H1 (cell line): ENCODE results near the gene CLEC16A. TPM values are rescaled to one million over a fixed set of nuclear protein-coding genes. Genes with fewer than 3 reads are reported as not detected.

Experiments
- CTCF ChIA-PET: fragments of 300-600 bp; sonication (Branson Sonifier 250); formaldehyde crosslinking; loops from one replicate; lab custom pipeline; 2021; ENCODE audit not compliant: partially characterized antibody; lab: Charles Lee
- POLR2A ChIA-PET: fragments of 300-600 bp; sonication (Branson Sonifier 250); formaldehyde crosslinking; loops from one replicate; lab custom pipeline; 2021; ENCODE audit warnings: inconsistent platforms; ENCODE audit not compliant: partially characterized antibody; lab: Charles Lee
- DNase-seq, 2 experiments: peaks; one replicate each; pipeline versions ENCODE4 v3.0.0 to v3.0.0-alpha.2; 2010 to 2022; ENCODE audit warnings: low spot score in 2 of 2, low read depth in 1 of 2, mixed read lengths in 1 of 2
- FAIRE-seq: peaks from 2 replicates; lab custom pipeline; 2011; peaks lifted over from hg19 to GRCh38; lab: Jason Lieb, UNC
- H2AFZ ChIP-seq: 2 replicates; pipeline ENCODE4 v1.8.1; 2012; ENCODE audit warnings: low read length, inconsistent platforms
- H2AK5ac ChIP-seq: 2 replicates; pipeline ENCODE4 v1.6.1; 2013; ENCODE audit warnings: low read depth, low read length
- H2BK120ac ChIP-seq: replicated peaks from 2 replicates; pipeline ENCODE3; 2013; ENCODE audit warnings: low read depth, low read length, inconsistent platforms
- H2BK12ac ChIP-seq: 2 replicates; pipeline ENCODE4 v1.6.1; 2013; ENCODE audit warnings: low read depth, low read length
- H2BK15ac ChIP-seq: 2 replicates; pipeline ENCODE4 v1.6.1; 2013; ENCODE audit warnings: low read length
- H2BK20ac ChIP-seq: 2 replicates; pipeline ENCODE4 v1.6.1; 2013; ENCODE audit warnings: low read length
- H2BK5ac ChIP-seq: 2 replicates; pipeline ENCODE4 v1.6.1; 2013; ENCODE audit warnings: low read depth, low read length
- H3K14ac ChIP-seq: 2 replicates; pipeline ENCODE4 v1.6.1; 2013; ENCODE audit warnings: inconsistent platforms; ENCODE audit not compliant: insufficient read length
- H3K18ac ChIP-seq: 2 replicates; pipeline ENCODE4 v1.6.1; 2013; ENCODE audit warnings: low read length; ENCODE audit errors: extremely low read depth
- H3K23ac ChIP-seq: 2 replicates; pipeline ENCODE4 v1.6.1; 2013; ENCODE audit warnings: inconsistent platforms; ENCODE audit not compliant: insufficient read length
- H3K23me2 ChIP-seq: 2 replicates; pipeline ENCODE4 v1.6.1; 2013; ENCODE audit warnings: low read depth, low read length
- H3K27ac ChIP-seq: 2 replicates; pipeline ENCODE4 v1.6.1; 2011; ENCODE audit warnings: low read depth, low read length, inconsistent platforms
- H3K27me3 ChIP-seq, 4 experiments: replicated peaks in 1 of 4; 1 replicate in 1 of 4; 2 replicates in 3 of 4; pipeline versions ENCODE4 v1.6.1 to v1.8.1; 2011 to 2013; ENCODE audit warnings: low read length in 3 of 4, mild to moderate bottlenecking in 3 of 4, inconsistent platforms in 2 of 4, mixed read lengths in 2 of 4, moderate library complexity in 1 of 4; ENCODE audit not compliant: control insufficient read depth in 3 of 4, insufficient read depth in 3 of 4; ENCODE audit errors: extremely low read depth in 1 of 4
- H3K36me3 ChIP-seq, 4 experiments: 2 replicates each; pipeline versions ENCODE4 v1.6.1 to v1.8.1; 2011 to 2013; ENCODE audit warnings: mild to moderate bottlenecking in 4 of 4, low read length in 3 of 4, moderate library complexity in 2 of 4, control low read depth in 1 of 4, inconsistent platforms in 1 of 4; ENCODE audit not compliant: insufficient read depth in 4 of 4, control insufficient read depth in 2 of 4
- H3K4ac ChIP-seq: replicated peaks from 2 replicates; pipeline ENCODE3; 2013; ENCODE audit warnings: low read length, low read depth, mixed read lengths, inconsistent platforms; ENCODE audit not compliant: insufficient read length
- H3K4me1 ChIP-seq, 4 experiments: replicated peaks in 1 of 4; 1 replicate in 1 of 4; 2 replicates in 3 of 4; pipeline versions ENCODE4 v1.6.1 to v1.8.1; 2011 to 2013; ENCODE audit warnings: low read length in 3 of 4, inconsistent platforms in 2 of 4, mixed read lengths in 1 of 4; ENCODE audit not compliant: insufficient read depth in 4 of 4, control insufficient read depth in 3 of 4
- H3K4me2 ChIP-seq, 2 experiments: 2 replicates each; pipeline versions ENCODE4 v1.6.1 to v1.8.1; 2011 to 2013; ENCODE audit warnings: low read depth in 2 of 2, low read length in 2 of 2, control low read depth in 1 of 2, inconsistent platforms in 1 of 2, mild to moderate bottlenecking in 1 of 2; ENCODE audit not compliant: insufficient read depth in 1 of 2
- H3K4me3 ChIP-seq, 4 experiments: fragments of 200-600, 300-600 bp in 1 of 4; sonication (generic), shearing (Covaris generic), sonication (Bioruptor Twin) in 1 of 4; 2 replicates each; pipeline versions ENCODE4 v1.5.1 to v1.8.1; 2011 to 2016; ENCODE audit warnings: low read length in 4 of 4, low read depth in 3 of 4, control low read depth in 2 of 4, inconsistent platforms in 2 of 4, mild to moderate bottlenecking in 2 of 4, mixed read lengths in 1 of 4, moderate library complexity in 1 of 4; ENCODE audit not compliant: insufficient read depth in 2 of 4; ENCODE audit errors: extremely low read depth in 1 of 4
- H3K56ac ChIP-seq: replicated peaks from 2 replicates; pipeline ENCODE3; 2013; ENCODE audit warnings: low read depth, mild to moderate bottlenecking, mixed read lengths, low read length, inconsistent platforms; ENCODE audit not compliant: insufficient read length
- H3K79me1 ChIP-seq: 2 replicates; pipeline ENCODE4 v1.6.1; 2013; ENCODE audit warnings: low read depth, low read length, control low read depth
- H3K79me2 ChIP-seq, 2 experiments: 2 replicates each; pipeline versions ENCODE4 v1.6.1 to v1.8.1; 2012 to 2013; ENCODE audit warnings: low read length in 2 of 2, mild to moderate bottlenecking in 2 of 2, inconsistent platforms in 1 of 2; ENCODE audit not compliant: insufficient read depth in 2 of 2, control insufficient read depth in 1 of 2
- H3K9ac ChIP-seq, 4 experiments: replicated peaks in 1 of 4; 1 replicate in 1 of 4; 2 replicates in 3 of 4; pipeline versions ENCODE4 v1.6.1 to v1.8.1; 2011 to 2013; ENCODE audit warnings: low read depth in 3 of 4, low read length in 3 of 4, control low read depth in 2 of 4, mild to moderate bottlenecking in 2 of 4, moderate library complexity in 2 of 4, inconsistent platforms in 1 of 4; ENCODE audit errors: extremely low read depth in 1 of 4
- H3K9me3 ChIP-seq, 2 experiments: 2 replicates each; pipeline versions ENCODE4 v1.6.1 to v1.8.1; 2012 to 2013; ENCODE audit warnings: mild to moderate bottlenecking in 2 of 2, moderate library complexity in 2 of 2, control low read depth in 1 of 2, inconsistent platforms in 1 of 2, low read depth in 1 of 2, low read length in 1 of 2, mixed read lengths in 1 of 2; ENCODE audit not compliant: insufficient read depth in 2 of 2
- H4K20me1 ChIP-seq, 2 experiments: replicated peaks in 1 of 2; 2 replicates each; pipeline versions ENCODE3 to v1.8.1; 2011 to 2013; ENCODE audit warnings: inconsistent platforms in 2 of 2, low read length in 2 of 2, mild to moderate bottlenecking in 1 of 2; ENCODE audit not compliant: insufficient read depth in 2 of 2, control insufficient read depth in 1 of 2
- H4K5ac ChIP-seq: 2 replicates; pipeline ENCODE4 v1.6.1; 2013; ENCODE audit warnings: low read length, low read depth, mixed read lengths, inconsistent platforms; ENCODE audit not compliant: insufficient read length
- H4K8ac ChIP-seq: 2 replicates; pipeline ENCODE4 v1.8.0; 2013; ENCODE audit warnings: mild to moderate bottlenecking, moderate library complexity, low read length, inconsistent platforms; ENCODE audit not compliant: insufficient read depth; ENCODE audit errors: extremely low read depth
- H4K91ac ChIP-seq: replicated peaks from 2 replicates; pipeline ENCODE3; 2013; ENCODE audit warnings: low read length, mixed read lengths, inconsistent platforms; ENCODE audit not compliant: insufficient read length
- BRCA1 ChIP-seq: IDR thresholded peaks from 2 replicates; pipeline ENCODE4 v1.6.1; 2012; ENCODE audit warnings: low read depth, low read length, improper control_type of control experiment
- CTCF ChIP-seq, 3 experiments: IDR thresholded peaks; 1 replicate in 2 of 3; 2 replicates in 1 of 3; pipeline versions ENCODE4 v1.5.1 to v1.6.1; 2011; ENCODE audit warnings: low read length in 3 of 3, mild to moderate bottlenecking in 3 of 3, inconsistent platforms in 2 of 3, low read depth in 1 of 3, moderate library complexity in 1 of 3; ENCODE audit not compliant: insufficient read depth in 1 of 3; ENCODE audit errors: control extremely low read depth in 1 of 3
- JUN ChIP-seq: IDR thresholded peaks from 2 replicates; pipeline ENCODE4 v1.6.1; 2011; ENCODE audit warnings: low read depth, mild to moderate bottlenecking, improper control_type of control experiment, low read length
- RFX5 ChIP-seq: IDR thresholded peaks from 2 replicates; pipeline ENCODE4 v1.6.1; 2011; ENCODE audit warnings: low read depth, low read length, improper control_type of control experiment, borderline replicate concordance
- WGBS, 2 experiments: shearing (Covaris generic) in 1 of 2; methylation state at CpG; one replicate each; pipeline versions ENCODE4 v1.1.6 to v1.1.7; 2013 to 2015; ENCODE audit warnings: low lambda C conversion rate in 2 of 2, mixed read lengths in 2 of 2, inconsistent platforms in 1 of 2, low coverage in 1 of 2, missing lambda C conversion rate in 1 of 2; ENCODE audit not compliant: insufficient replicate concordance in 2 of 2, insufficient coverage in 1 of 2, insufficient read length in 1 of 2; ENCODE audit errors: extremely low coverage in 1 of 2, missing lambda C conversion rate in 1 of 2; 5-methylcytosine and 5-hydroxymethylcytosine counted together
- polyA plus RNA-seq, 7 experiments: library from polyadenylated mRNA; depleted of rRNA in 3 of 7; stranded (reverse) in 5 of 7; unstranded in 2 of 7; fragments of >200 nt in 5 of 7; fragments of 200-250 nt in 2 of 7; gene quantifications; 1 replicate in 5 of 7; 2 replicates in 1 of 7; 4 replicates in 1 of 7; pipeline versions ENCODE4 v1.2.1 to v1.2.3, GENCODE V29; 2011 to 2013; ENCODE audit warnings: missing spikeins in 2 of 7, mixed read lengths in 2 of 7
- total RNA-seq: library from RNA; stranded (reverse); fragmentation: NEBNext Ultra II Directional; extraction: Animal tissue kit (Norgen Biotek cat#: 25700); gene quantifications from 2 replicates; pipeline ENCODE4 v1.2.1, GENCODE V29; 2021

CLEC16A gene
- total and polyA plus RNA-seq, 2 of the 8 experiments (the other 6 are each of a cell fraction or from before 2014, with no cell fraction given): 7.6 to 19.3 TPM

- H3K4ac ChIP-seq: no peak overlapping the region
- H3K23me2 ChIP-seq: no peaks in the 10 kb centered on the region
- no peaks in the 10 kb centered on the region for H3K9me3 ChIP-seq
- no peak overlapping the region for H2BK20ac ChIP-seq
- no peak overlapping the region for H2BK5ac ChIP-seq
- H3K18ac ChIP-seq: no peak overlapping the region
- DNase-seq: no peak
- H3K23ac ChIP-seq: no peak overlapping the region
- no peak overlapping the region for H2AFZ ChIP-seq
- H4K91ac ChIP-seq: no peak overlapping the region
- H4K5ac ChIP-seq: no peak overlapping the region
- TF ChIP-seq JUN: no peak
- no peak for TF ChIP-seq BRCA1
- TF ChIP-seq RFX5: no peak
- TF ChIP-seq CTCF (IDR thresholded peaks at IDR 0.05; ENCODE audit: control extremely low read depth in 1 of 3, insufficient read depth in 1 of 3, low read depth in 1 of 3, low read length in 3 of 3): no peak
- no peaks in the 10 kb centered on the region for H3K27me3 ChIP-seq
- H2BK12ac ChIP-seq: no peak overlapping the region
- no peaks in the 10 kb centered on the region for H3K36me3 ChIP-seq
- H3K79me2 ChIP-seq: no peaks in the 10 kb centered on the region
- no peaks in the 10 kb centered on the region for H3K79me1 ChIP-seq
- H3K27ac ChIP-seq: no peak overlapping the region
- no peak overlapping the region for H2BK15ac ChIP-seq
- H4K20me1 ChIP-seq: no peaks in the 10 kb centered on the region
- H3K4me3 ChIP-seq: no peak overlapping the region
- no peak overlapping the region for H3K14ac ChIP-seq
- H3K4me2 ChIP-seq: no peak overlapping the region
- no peak for FAIRE-seq
- WGBS, 2 experiments: 91% methylated on average over 6 of the region's 6 CpGs; no CpG with 5 or more reads in 1 of the 2 experiments
- H4K8ac ChIP-seq: no peak overlapping the region
- ChIA-PET POLR2A (no interaction called here), CTCF (interaction anchor here (1.0 to 1.5 kb wide), 6 partner anchors 10 to 220 kb away, joined by 3 to 4 read pairs (median 3); no protein-coding TSS in a partner anchor)
- no peak overlapping the region for H2BK120ac ChIP-seq
- no peak overlapping the region for H3K9ac ChIP-seq
- no peak overlapping the region for H2AK5ac ChIP-seq
- H3K56ac ChIP-seq: no peak overlapping the region
- no peaks in the 10 kb centered on the region for H3K4me1 ChIP-seq
Measured at GRCh38 chr16:11161439-11161838, 217.1 kb downstream of the CLEC16A start.
